Skin of body (tissue), 2 donors: ENCODE measurements around the gene FUBP1. TPM values are rescaled to one million over a fixed set of nuclear protein-coding genes. Genes with fewer than 3 reads are reported as not detected.

ENCODE experiments used
- small RNA-seq: library from RNA; depleted of rRNA; stranded (forward); fragments of <200 nt; gene quantifications from one replicate; pipeline ENCODE3, GENCODE V24; 2014; ENCODE audit warnings: low replicate concordance
- total RNA-seq: library from RNA; depleted of rRNA; stranded (reverse); fragments of >200 nt; gene quantifications from one replicate; pipeline ENCODE4 v1.2.3, GENCODE V29; 2014

Gene FUBP1
- total RNA-seq, 1 donor from 2014 or later, result 180 TPM

Small RNA genes lying within 50 kb of the gene (small RNA-seq; reads per million reads assigned to genes)
- gene AC103591.3, result 3.3 reads per million, percentile 89 among the genes with 10 or more reads in this experiment

Other genes with a start within 250 kb of the FUBP1 start
- 124 TPM for gene USP33, start 219.2 kb downstream of the FUBP1 start, total RNA-seq
- gene MIGA1, start 199.4 kb downstream of the FUBP1 start, total RNA-seq, result 15.8 TPM
- gene NEXN, start 90.4 kb downstream of the FUBP1 start, total RNA-seq, result 12.2 TPM
- 55.7 TPM for gene DNAJB4, start 25.9 kb upstream of the FUBP1 start, total RNA-seq
- gene GIPC2, start 66.9 kb upstream of the FUBP1 start, total RNA-seq, result 2.3 TPM